Panc1 (cell line): Measurements from ENCODE around the gene SIRPA.

Experiments
- CTCF ChIP-seq: fragments of 450-650 bp; IDR thresholded peaks from 2 replicates; pipeline ENCODE4 v1.5.1; 2017; ENCODE audit warnings: mild to moderate bottlenecking
- POLR2AphosphoS5 ChIP-seq: IDR thresholded peaks from 2 replicates; pipeline ENCODE4 v1.6.1; 2012; ENCODE audit warnings: mild to moderate bottlenecking, low read depth, low read length, moderate library complexity
- REST ChIP-seq, 2 experiments: IDR thresholded peaks; 2 replicates each; pipeline ENCODE4 v1.6.1; 2011 to 2012; ENCODE audit warnings: low read depth in 2 of 2, control low read depth in 1 of 2, low read length in 1 of 2, mild to moderate bottlenecking in 1 of 2, moderate library complexity in 1 of 2; ENCODE audit not compliant: insufficient read depth in 1 of 2
- SIN3A ChIP-seq: IDR thresholded peaks from 2 replicates; pipeline ENCODE4 v1.6.1; 2012; ENCODE audit warnings: low read depth, mild to moderate bottlenecking, low read length, moderate library complexity, borderline replicate concordance; ENCODE audit not compliant: insufficient read depth
- TCF7L2 ChIP-seq: IDR thresholded peaks from 2 replicates; pipeline ENCODE4 v1.6.1; 2011; ENCODE audit warnings: mild to moderate bottlenecking, low read depth, low read length, inconsistent platforms

- TF ChIP-seq CTCF (no peak), POLR2AphosphoS5 (no peak), TCF7L2 (no peak), REST (IDR thresholded peaks at IDR 0.05; ENCODE audit: insufficient read depth in 1 of 2, low read depth in 2 of 2, low read length in 1 of 2) (no peak), SIN3A (no peak)
Observed at GRCh38 chr20:1964061-1964460, 68.9 kb downstream of the SIRPA start.
